GM23338 (cell line): Measurements from ENCODE around the gene GRIK5. TPM values are rescaled to one million over a fixed set of nuclear protein-coding genes. Genes with fewer than 3 reads are reported as not detected.

Experiments used
- ATAC-seq: fragments of 200-7000 bp; cut with Tn5 transposase; 3 replicates; pipeline ENCODE4 v1.9.1; 2020
- DNase-seq: peaks from one replicate; pipeline ENCODE4 v3.0.0-alpha.2; 2015; ENCODE audit warnings: low spot score
- H2AFZ ChIP-seq: fragments of 200-600 bp; sonication (generic); 2 replicates; pipeline ENCODE4 v1.8.0; 2016; ENCODE audit warnings: antibody characterized with exemption, mild to moderate bottlenecking, moderate library complexity
- H3F3A ChIP-seq: fragments of 200-600 bp; sonication (generic); replicated peaks from 2 replicates; pipeline ENCODE4 v1.8.0; 2017; ENCODE audit warnings: antibody characterized with exemption, mixed run types, low read depth
- H3K27ac ChIP-seq: fragments of 200-600 bp; sonication (generic); 2 replicates; pipeline ENCODE4 v1.6.1; 2016; ENCODE audit warnings: low read depth
- H3K27me3 ChIP-seq: fragments of 200-600 bp; sonication (generic); 2 replicates; pipeline ENCODE4 v1.8.0; 2016; ENCODE audit warnings: mild to moderate bottlenecking, mixed run types, moderate library complexity; ENCODE audit not compliant: insufficient read depth
- H3K36me3 ChIP-seq: fragments of 200-600 bp; sonication (generic); 2 replicates; pipeline ENCODE4 v1.8.0; 2016; ENCODE audit warnings: mild to moderate bottlenecking; ENCODE audit not compliant: insufficient read depth
- H3K4me1 ChIP-seq: fragments of 200-600 bp; sonication (generic); 2 replicates; pipeline ENCODE4 v1.8.0; 2016; ENCODE audit warnings: mild to moderate bottlenecking, moderate library complexity; ENCODE audit not compliant: insufficient read depth
- H3K4me2 ChIP-seq: fragments of 200-600 bp; sonication (generic); 2 replicates; pipeline ENCODE4 v1.7.1; 2017; ENCODE audit warnings: mixed run types
- H3K4me3 ChIP-seq: fragments of 200-600 bp; sonication (generic); 2 replicates; pipeline ENCODE4 v1.6.1; 2016; ENCODE audit warnings: mixed run types
- H3K79me2 ChIP-seq: fragments of 200-600 bp; sonication (generic); replicated peaks from 2 replicates; pipeline ENCODE4 v1.8.0; 2017; ENCODE audit warnings: mild to moderate bottlenecking; ENCODE audit not compliant: insufficient read depth
- H3K9me2 ChIP-seq: fragments of 200-600 bp; sonication (generic); 2 replicates; pipeline ENCODE4 v1.8.0; 2017; ENCODE audit not compliant: insufficient read depth
- H4K20me1 ChIP-seq: fragments of 200-600 bp; sonication (generic); replicated peaks from 2 replicates; pipeline ENCODE4 v1.8.0; 2017; ENCODE audit warnings: mild to moderate bottlenecking; ENCODE audit not compliant: insufficient read depth
- H3K27ac Mint-ChIP-seq: 2 replicates; pipeline ENCODE4 v1.8.0; 2020; ENCODE audit warnings: inconsistent platforms, mild to moderate bottlenecking, moderate library complexity, mixed read lengths
- H3K27me3 Mint-ChIP-seq: 3 replicates; pipeline ENCODE4 v1.8.0; 2022; ENCODE audit warnings: low read depth, mild to moderate bottlenecking, moderate library complexity, mixed read lengths, inconsistent platforms; ENCODE audit not compliant: insufficient read depth, poor library complexity
- H3K36me3 Mint-ChIP-seq: 3 replicates; pipeline ENCODE4 v1.8.0; 2021; ENCODE audit warnings: low read depth, mild to moderate bottlenecking, inconsistent platforms, moderate library complexity, mixed read lengths
- H3K4me1 Mint-ChIP-seq: 3 replicates; pipeline ENCODE4 v1.8.0; 2020; ENCODE audit warnings: mild to moderate bottlenecking, inconsistent platforms, mixed read lengths
- H3K4me3 Mint-ChIP-seq: 3 replicates; pipeline ENCODE4 v1.8.0; 2021; ENCODE audit warnings: moderate library complexity, mild to moderate bottlenecking, inconsistent platforms, mixed read lengths
- H3K9me3 Mint-ChIP-seq: 3 replicates; pipeline ENCODE4 v1.8.0; 2020; ENCODE audit warnings: moderate library complexity, mild to moderate bottlenecking, inconsistent platforms, mixed read lengths
- CREB1 ChIP-seq: fragments of 250-450 bp; sonication (Bioruptor Pico); IDR thresholded peaks from 2 replicates; pipeline ENCODE4 v1.5.0; 2020; ENCODE audit warnings: low read depth, mild to moderate bottlenecking, moderate library complexity
- EZH2 ChIP-seq: fragments of 200-600 bp; sonication (generic); IDR thresholded peaks from one replicate; pipeline ENCODE4 v1.8.0; 2017; ENCODE audit warnings: antibody characterized with exemption, mild to moderate bottlenecking, low read depth; ENCODE audit not compliant: unreplicated experiment
- EZH2phosphoT487 ChIP-seq: fragments of 200-600 bp; sonication (generic); IDR thresholded peaks from one replicate; pipeline ENCODE4 v1.8.1; 2018; ENCODE audit warnings: antibody characterized with exemption; ENCODE audit not compliant: unreplicated experiment
- JUNB ChIP-seq: IDR thresholded peaks from one replicate; pipeline ENCODE4 v1.6.1; 2016; ENCODE audit warnings: antibody characterized with exemption; ENCODE audit not compliant: unreplicated experiment
- NANOG ChIP-seq: IDR thresholded peaks from 2 replicates; pipeline ENCODE4 v1.6.1; 2016; ENCODE audit warnings: antibody characterized with exemption, borderline replicate concordance
- POLR2AphosphoS5 ChIP-seq: IDR thresholded peaks from 2 replicates; pipeline ENCODE4 v1.6.1; 2016; ENCODE audit warnings: antibody characterized with exemption, low read depth
- STAT1 ChIP-seq: IDR thresholded peaks from one replicate; pipeline ENCODE4 v1.6.1; 2016; ENCODE audit warnings: antibody characterized with exemption; ENCODE audit not compliant: unreplicated experiment
- ZNF114 ChIP-seq: fragments of 250-450 bp; sonication (Bioruptor Pico); IDR thresholded peaks from 2 replicates; pipeline ENCODE4 v1.5.0; 2020; ENCODE audit warnings: mild to moderate bottlenecking, moderate library complexity
- ZNF331 ChIP-seq: fragments of 250-450 bp; sonication (Bioruptor Pico); IDR thresholded peaks from 2 replicates; pipeline ENCODE4 v1.5.0; 2020; ENCODE audit warnings: low read depth, mild to moderate bottlenecking, moderate library complexity
- polyA plus RNA-seq: library from polyadenylated mRNA; unstranded; fragments of >200 nt; fragmentation: Nextera tagmentation; extraction: Ambion mirVana; gene quantifications from 2 replicates; pipeline ENCODE4 v1.2.1, GENCODE V29; 2016
- total RNA-seq: library from RNA; depleted of rRNA; stranded (reverse); fragments of >200 nt; shearing (Covaris generic); gene quantifications from 2 replicates; pipeline ENCODE4 v1.2.3, GENCODE V29; 2014
- TF ChIP-seq, protein P1 (sequence below): IDR thresholded peaks from 2 replicates; pipeline ENCODE4 v1.6.1; 2016; ENCODE audit warnings: antibody characterized with exemption
- TF ChIP-seq, protein P2 (sequence below): IDR thresholded peaks from one replicate; pipeline ENCODE4 v1.6.1; 2018; ENCODE audit warnings: antibody characterized with exemption; ENCODE audit not compliant: unreplicated experiment
- TF ChIP-seq, protein P3 (sequence below), 2 experiments: fragments of 200-600 bp in 1 of 2; sonication (generic) in 1 of 2; conservative IDR thresholded peaks; 2 replicates each; pipeline versions ENCODE4 v1.5.1 to v1.6.1; 2016 to 2017; ENCODE audit warnings: antibody characterized with exemption in 2 of 2, low read depth in 2 of 2, mild to moderate bottlenecking in 2 of 2, moderate library complexity in 1 of 2

GRIK5 gene
- total and polyA plus RNA-seq, 2 experiments from 2014 or later, result 5.1 to 42.5 TPM

DNA sequence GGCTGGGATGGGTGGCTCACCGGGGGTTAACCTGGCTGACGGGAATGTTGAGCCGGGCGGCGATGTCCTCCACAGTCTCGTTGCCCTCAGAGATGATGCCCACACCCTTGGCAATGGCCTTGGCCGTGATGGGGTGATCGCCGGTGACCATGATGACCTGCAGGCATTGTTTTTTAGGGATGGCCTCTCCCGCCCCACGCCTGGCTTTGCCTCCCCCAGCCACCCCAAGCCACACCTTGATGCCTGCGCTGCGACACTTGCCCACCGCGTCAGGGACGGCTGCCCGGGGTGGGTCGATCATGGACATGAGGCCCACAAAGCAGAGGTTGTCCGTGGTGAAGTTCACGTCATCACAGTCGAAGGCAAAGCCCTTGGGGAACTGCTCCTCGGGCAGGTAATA is 92.1 kb downstream of the GRIK5 start (continued):
- TF ChIP-seq, protein P1, sequence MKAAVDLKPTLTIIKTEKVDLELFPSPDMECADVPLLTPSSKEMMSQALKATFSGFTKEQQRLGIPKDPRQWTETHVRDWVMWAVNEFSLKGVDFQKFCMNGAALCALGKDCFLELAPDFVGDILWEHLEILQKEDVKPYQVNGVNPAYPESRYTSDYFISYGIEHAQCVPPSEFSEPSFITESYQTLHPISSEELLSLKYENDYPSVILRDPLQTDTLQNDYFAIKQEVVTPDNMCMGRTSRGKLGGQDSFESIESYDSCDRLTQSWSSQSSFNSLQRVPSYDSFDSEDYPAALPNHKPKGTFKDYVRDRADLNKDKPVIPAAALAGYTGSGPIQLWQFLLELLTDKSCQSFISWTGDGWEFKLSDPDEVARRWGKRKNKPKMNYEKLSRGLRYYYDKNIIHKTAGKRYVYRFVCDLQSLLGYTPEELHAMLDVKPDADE, result no peak
- TF ChIP-seq EZH2 (no peak), EZH2phosphoT487 (no peak)

DNA sequence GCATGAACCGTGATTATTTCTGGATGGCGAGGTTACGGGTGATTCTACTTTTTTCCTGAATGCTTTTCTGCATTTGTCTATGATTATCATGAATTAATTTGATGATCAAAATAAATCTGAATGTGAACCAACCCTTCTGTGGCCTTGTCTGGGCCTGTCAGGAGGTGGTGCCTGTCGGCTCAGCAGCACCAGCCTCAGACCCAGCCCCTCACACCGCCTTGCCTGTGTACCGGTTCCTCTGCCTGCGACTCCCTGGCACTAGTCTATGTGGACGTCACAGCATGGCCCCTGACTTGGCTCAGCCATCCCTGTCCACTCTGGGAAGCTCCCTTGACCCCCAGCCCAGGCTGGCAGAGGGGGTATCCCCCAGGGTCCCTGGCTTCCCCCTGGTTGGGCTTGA is 95.4 kb downstream of the GRIK5 start:
- Histone ChIP-seq H3K4me3 (no peak overlapping the region), H2AFZ (no peak overlapping the region), H3K36me3 (no peaks in the 10 kb centered on the region; the same call in 1 of the 2 replicates), H3K9me2 (no peaks in the 10 kb centered on the region), H3K27ac (no peak overlapping the region), H4K20me1 (peaks cover 4% of the 10 kb centered on the region; the same call in 1 of the 2 replicates), H3F3A (0 out of 2 replicates have a peak, but pooled peaks cover 4% of the 10 kb centered on the region), H3K4me2 (no peak overlapping the region), H3K27me3 (no peaks in the 10 kb centered on the region), H3K4me1 (no peaks in the 10 kb centered on the region; the same call in 1 of the 2 replicates), H3K79me2 (no peaks in the 10 kb centered on the region)
- ATAC-seq (no peak), DNase-seq (no peak)
- H3K27ac Mint-ChIP-seq, result no peak overlapping the region
- peaks cover 10% of the 10 kb centered on the region for H3K36me3 Mint-ChIP-seq
- no peaks in the 10 kb centered on the region for H3K4me1 Mint-ChIP-seq
- peaks cover 4% of the 10 kb centered on the region for H3K27me3 Mint-ChIP-seq
- H3K9me3 Mint-ChIP-seq, result no peaks in the 10 kb centered on the region
- H3K4me3 Mint-ChIP-seq, result no peak overlapping the region
- TF ChIP-seq ZNF114, result no peak
- TF ChIP-seq POLR2AphosphoS5, result no peak
- no peak for TF ChIP-seq STAT1
- no peak for TF ChIP-seq NANOG
- no peak for TF ChIP-seq JUNB
- TF ChIP-seq, protein P2, sequence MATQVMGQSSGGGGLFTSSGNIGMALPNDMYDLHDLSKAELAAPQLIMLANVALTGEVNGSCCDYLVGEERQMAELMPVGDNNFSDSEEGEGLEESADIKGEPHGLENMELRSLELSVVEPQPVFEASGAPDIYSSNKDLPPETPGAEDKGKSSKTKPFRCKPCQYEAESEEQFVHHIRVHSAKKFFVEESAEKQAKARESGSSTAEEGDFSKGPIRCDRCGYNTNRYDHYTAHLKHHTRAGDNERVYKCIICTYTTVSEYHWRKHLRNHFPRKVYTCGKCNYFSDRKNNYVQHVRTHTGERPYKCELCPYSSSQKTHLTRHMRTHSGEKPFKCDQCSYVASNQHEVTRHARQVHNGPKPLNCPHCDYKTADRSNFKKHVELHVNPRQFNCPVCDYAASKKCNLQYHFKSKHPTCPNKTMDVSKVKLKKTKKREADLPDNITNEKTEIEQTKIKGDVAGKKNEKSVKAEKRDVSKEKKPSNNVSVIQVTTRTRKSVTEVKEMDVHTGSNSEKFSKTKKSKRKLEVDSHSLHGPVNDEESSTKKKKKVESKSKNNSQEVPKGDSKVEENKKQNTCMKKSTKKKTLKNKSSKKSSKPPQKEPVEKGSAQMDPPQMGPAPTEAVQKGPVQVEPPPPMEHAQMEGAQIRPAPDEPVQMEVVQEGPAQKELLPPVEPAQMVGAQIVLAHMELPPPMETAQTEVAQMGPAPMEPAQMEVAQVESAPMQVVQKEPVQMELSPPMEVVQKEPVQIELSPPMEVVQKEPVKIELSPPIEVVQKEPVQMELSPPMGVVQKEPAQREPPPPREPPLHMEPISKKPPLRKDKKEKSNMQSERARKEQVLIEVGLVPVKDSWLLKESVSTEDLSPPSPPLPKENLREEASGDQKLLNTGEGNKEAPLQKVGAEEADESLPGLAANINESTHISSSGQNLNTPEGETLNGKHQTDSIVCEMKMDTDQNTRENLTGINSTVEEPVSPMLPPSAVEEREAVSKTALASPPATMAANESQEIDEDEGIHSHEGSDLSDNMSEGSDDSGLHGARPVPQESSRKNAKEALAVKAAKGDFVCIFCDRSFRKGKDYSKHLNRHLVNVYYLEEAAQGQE, result no peak
- no peak for TF ChIP-seq CREB1 (CRISPR knock-in tag)
- no peak for TF ChIP-seq EZH2
- TF ChIP-seq ZNF331, result no peak
- TF ChIP-seq, protein P1, result no peak
- TF ChIP-seq, protein P3, sequence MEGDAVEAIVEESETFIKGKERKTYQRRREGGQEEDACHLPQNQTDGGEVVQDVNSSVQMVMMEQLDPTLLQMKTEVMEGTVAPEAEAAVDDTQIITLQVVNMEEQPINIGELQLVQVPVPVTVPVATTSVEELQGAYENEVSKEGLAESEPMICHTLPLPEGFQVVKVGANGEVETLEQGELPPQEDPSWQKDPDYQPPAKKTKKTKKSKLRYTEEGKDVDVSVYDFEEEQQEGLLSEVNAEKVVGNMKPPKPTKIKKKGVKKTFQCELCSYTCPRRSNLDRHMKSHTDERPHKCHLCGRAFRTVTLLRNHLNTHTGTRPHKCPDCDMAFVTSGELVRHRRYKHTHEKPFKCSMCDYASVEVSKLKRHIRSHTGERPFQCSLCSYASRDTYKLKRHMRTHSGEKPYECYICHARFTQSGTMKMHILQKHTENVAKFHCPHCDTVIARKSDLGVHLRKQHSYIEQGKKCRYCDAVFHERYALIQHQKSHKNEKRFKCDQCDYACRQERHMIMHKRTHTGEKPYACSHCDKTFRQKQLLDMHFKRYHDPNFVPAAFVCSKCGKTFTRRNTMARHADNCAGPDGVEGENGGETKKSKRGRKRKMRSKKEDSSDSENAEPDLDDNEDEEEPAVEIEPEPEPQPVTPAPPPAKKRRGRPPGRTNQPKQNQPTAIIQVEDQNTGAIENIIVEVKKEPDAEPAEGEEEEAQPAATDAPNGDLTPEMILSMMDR (conservative IDR thresholded peaks at IDR 0.05; ENCODE audit: low read depth in 2 of 2), result no peak
